G401 (cell line): ENCODE results near the gene MAN1B1. TPM values are rescaled to one million over a fixed set of nuclear protein-coding genes. Genes with fewer than 3 reads are reported as not detected.
"Not testable (repeated sequence)": the region's sequence is repeated elsewhere in the genome, so short reads cannot be mapped to it uniquely, and the experiment has no call there.

ENCODE experiments used
- DNase-seq: peaks from one replicate; pipeline ENCODE4 v3.0.0-alpha.2; 2015; ENCODE audit warnings: low spot score
- in situ Hi-C: cut with HindIII; loops from 2 replicates; pipeline ENCODE4 v1.10.0; 2016; ENCODE audit warnings: low sequenced_read_pairs, mixed read lengths
- total RNA-seq: library from RNA; depleted of rRNA; stranded (reverse); fragments of >200 nt; shearing (Covaris generic); gene quantifications from 2 replicates; pipeline ENCODE4 v1.2.3, GENCODE V29; 2014

Gene MAN1B1
- total RNA-seq, 1 experiment from 2014 or later: 73.9 TPM

- in situ Hi-C loops: no loop called here
- no peak for DNase-seq
Measured at GRCh38 chr9:137050570-137050969, 36.2 kb upstream of the MAN1B1 start.

DNA sequence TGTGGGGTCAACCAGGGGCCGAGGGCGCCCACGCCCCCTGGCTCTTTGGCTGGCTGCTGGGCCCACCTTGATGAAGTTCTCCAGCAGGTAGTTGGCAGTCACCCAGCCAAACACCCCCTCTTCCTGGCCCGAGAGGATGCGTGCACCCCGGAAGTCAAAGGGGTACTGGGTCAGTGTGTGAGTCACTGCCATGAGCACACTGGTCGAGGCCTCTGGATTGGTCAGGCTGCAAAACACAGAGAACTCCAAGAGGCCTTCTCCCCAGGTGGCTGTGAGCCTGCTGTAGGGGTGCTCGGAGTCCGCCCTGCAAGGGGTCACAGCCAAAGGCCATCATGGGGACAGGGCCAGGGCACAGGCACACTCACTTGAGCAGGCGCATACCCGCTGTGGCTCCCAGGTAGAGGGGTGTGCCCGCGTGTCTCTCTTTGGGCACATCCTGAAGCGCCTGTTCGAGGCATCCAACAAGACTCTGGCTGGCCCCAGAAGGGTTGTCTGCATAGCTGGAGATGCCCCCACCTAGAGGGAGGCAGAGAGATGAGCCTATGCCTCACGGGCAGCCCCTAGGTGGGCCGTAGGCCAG, 35.5 kb upstream of the MAN1B1 start:
- in situ Hi-C loops: no loop called here
- no peak for DNase-seq

DNA sequence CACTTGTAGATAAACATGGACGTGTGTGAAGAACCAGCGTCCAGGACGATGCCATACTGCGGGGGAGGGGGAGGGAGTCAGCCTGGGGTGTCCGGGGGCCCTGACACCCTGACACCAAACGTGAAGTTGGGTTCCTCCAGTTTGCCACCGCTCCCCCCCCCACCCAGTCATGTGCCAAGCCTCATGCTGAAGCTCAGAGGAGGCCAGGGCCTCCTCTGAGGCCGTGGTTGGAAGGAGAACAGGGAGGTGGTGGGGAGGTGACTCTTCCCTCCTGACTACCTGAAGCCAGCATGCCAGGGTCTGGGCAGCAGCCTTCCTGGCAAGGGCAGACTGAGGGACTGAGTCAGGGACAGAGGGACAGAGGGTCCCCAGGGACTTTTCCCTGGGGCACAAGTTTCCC, 34.5 kb upstream of the MAN1B1 start:
- DNase-seq: no peak
- in situ Hi-C loops: no loop called here

- in situ Hi-C loops: no loop called here
- DNase-seq: no peak
Measured at GRCh38 chr9:137052998-137053943, 33.5 kb upstream of the MAN1B1 start.

GRCh38 chr9:137053944-137054931, 32.5 kb upstream of the MAN1B1 start, which contains the start of gene ENTPD2:
Gene ENTPD2, minus strand, starts transcription at chr9:137054061. Its CDS starts 64 bp downstream, at chr9:137053997.
- in situ Hi-C loops: no loop called here
- DNase-seq: peak; percentile 33

DNA sequence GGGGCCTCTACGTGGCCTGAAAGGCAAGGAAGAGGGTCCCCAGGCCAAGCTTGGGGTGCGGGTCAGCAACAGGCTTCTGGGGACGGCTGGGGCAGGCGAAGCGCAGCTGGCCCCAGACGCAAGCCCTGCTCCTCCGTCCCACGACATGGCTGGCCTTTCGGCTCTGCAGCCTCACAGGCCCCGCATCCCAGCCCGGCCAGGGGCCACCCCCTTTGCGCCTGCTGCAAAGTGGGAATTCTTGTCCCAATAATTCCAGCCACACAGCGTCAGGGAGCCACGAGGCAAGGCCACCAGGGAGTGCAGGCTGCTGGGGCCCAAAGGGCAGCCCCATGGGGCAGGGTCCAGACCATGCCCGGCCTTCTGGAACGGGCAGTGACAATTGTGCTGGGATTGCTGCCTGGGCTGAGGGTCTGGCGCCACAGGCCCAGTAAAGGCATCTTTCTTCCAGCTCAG, 31.8 kb upstream of the MAN1B1 start:
- no peak for DNase-seq
- in situ Hi-C loops: no loop called here

DNA sequence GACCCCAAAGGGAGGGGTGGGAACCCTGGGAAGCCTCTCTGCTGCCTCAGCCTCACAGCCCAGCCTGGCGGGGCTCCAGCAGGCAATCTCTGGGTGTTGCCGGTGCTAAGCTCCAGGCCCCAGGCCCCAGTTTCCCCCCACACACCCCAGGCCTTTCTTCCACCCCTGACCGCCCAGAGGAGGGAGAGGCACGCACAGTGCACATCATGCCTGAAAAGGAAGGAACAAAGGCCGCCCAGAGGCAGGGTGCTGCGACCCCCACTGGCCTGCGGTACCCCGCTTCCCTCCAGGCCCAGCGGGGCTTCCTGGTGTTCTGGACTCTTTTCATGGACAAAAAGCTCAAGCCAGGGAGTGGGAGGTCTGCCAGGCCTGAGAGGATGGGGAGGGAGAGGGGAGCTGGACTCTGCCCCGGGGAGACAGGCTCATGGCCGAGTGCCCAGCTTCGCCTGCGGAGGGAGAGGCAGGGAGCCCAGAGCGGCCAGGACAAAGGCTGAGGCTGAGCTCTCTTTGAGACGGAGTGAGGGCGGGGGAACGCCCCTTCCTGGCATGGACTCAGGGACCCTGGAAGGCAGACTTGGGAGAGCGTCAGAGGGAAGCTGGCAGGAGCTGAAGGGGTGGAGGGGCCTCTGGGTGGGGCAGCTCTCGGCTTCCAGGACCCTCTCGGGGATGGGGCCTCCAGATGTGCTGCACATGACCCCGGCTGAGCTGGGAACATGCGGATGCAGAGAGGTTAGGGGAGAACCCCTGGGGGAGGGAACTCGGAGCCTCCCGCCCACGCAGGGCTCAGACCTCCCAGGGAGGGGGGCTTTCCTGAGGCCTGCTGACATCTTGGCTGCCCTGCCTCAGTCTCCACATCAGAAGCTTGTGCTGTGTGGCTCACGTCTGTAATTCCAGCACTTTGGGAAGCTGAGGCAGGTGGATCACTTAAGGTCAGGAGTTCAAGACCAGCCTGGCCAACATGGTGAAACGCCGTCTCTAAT, 31.1 kb upstream of the MAN1B1 start:
- in situ Hi-C loops: no loop called here
- peak; percentile 83 for DNase-seq

DNA sequence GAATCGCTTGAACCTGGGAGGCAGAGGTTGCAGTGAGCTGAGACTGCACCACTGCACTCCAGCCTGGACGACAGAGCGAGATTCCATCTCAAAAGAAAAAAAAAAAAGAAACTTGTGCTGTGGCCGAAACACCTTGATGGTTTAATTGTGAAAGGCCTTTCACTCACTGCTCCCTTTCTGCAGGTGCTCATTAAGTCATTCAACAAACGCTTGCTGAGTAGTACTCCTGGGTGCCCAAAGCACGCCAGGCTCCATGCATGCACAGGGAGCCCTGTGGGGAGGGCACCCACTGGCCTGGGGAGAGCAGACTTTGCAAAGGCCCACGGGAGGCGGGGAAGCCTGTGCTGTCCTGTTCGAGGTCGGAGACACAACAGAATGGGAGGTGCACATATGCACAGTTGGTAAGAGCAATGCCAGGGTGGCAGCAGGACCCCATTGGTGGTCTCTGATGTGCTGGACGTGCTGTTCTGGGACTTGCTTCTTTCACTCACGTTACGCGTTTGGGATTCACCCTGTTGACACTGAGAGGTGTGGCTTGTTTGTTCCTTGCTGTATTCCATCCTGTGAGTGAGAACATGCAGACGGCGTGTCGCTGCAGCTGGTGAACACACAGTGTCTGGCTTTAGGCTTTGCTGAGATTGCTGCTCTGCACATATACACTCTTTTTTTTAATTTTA, 29.9 kb upstream of the MAN1B1 start:
- no peak for DNase-seq
- in situ Hi-C loops: no loop called here

DNA sequence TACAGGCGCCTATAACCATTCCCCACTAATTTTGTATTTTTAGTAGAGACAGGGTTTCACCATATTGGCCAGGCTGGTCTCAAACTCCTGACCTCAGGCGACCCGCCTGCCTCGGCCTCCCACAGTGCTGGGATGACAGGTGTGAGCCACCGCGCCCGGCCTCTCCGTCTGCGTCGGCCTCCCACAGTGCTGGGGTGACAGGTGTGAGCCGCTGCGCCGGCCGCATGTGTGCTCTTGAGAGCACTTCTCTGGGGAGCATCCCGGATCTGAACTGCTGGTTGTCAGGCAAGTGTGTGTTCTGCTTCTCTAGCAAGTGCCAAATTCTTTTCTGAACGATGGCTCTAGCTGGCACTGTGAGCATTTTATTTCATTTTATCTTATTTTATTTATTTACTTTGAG, 29.2 kb upstream of the MAN1B1 start:
- in situ Hi-C loops: no loop called here
- no peak for DNase-seq

GRCh38 chr9:137058521-137059234, 28.1 kb upstream of the MAN1B1 start:
- in situ Hi-C loops: no loop called here
- no peak for DNase-seq

GRCh38 chr9:137062384-137062783, 24.4 kb upstream of the MAN1B1 start:
- in situ Hi-C loops: no loop called here

DNA sequence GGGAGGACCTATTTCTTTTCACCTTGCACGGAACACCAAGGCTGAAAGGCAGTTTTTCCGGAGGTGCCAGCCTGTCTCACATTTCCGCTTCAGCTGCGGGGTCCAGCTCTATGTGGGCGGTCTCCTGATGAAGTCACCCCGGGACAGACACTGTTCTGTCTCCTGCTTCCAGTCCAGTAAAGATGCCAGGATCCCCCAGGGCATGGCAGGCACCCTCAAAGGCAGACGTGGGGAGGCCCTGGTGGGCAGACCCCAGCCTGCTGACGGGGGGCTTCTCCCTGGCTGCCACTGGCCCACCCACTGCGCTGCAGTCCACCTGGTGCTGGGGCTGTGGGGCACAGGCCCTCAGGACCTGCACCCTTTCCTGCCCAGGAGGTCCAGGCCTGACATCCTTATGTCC, 24.0 kb upstream of the MAN1B1 start:
- DNase-seq, in situ Hi-C loops: not testable (repeated sequence)

More at GRCh38 chr9:137062384-137062783, 24.4 kb upstream of the MAN1B1 start:
- DNase-seq: no peak

GRCh38 chr9:137063311-137064026, 23.3 kb upstream of the MAN1B1 start:
- in situ Hi-C loops: no loop called here
- no peak for DNase-seq

DNA sequence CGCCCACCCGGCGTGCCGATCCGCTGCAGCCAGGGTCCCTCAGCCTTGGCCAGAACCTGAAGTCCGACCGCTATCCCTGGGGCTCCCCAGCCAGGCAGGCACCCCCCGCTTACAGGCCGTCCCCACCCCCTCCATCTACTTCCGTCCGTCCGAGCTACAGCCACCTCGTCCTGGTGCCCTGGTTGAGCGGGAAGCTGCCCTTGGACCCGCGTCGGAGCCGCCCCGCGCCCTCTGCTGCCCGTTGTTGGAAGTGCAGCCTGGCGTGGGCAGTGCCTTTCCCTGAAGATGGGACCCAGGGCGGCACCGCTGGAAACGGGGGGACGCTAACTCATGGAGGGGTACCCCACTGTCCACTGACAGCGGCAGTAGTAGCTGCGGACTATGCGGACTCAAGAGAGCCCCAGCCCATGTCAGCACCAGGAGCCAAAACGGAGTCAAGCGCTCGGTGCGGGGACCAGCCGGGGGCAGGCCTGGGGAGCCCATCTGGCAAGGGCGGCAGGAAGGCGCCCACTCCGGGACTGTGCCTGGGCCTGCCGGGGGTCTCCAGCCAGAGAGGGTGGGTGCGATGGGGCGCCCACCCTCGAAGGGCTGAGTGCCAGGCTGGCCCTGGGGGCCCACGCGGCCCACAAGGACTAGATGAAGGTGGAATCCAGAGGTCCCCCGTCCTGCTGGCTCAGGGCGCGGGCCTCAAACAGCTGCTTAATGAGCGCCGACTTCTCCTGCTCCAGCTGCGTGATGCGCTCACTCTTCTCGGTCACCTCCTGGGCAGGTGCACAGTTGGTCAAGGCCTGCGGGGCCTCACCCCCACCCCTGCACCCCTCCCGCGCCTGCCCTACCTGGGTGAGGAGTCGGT, 22.5 kb upstream of the MAN1B1 start:
- DNase-seq: peak; percentile 66
- in situ Hi-C loops: no loop called here

- in situ Hi-C loops: no loop called here
- no peak for DNase-seq
Measured at GRCh38 chr9:137064880-137065164, 22.0 kb upstream of the MAN1B1 start.
